COR-L47 (cell line): ENCODE measurements around the gene STAT5B.
"Not testable (repeated sequence)": the region's sequence is repeated elsewhere in the genome, so short reads cannot be mapped to it uniquely, and the experiment has no call there.

Source experiments
- DNase-seq: peaks from one replicate; lab custom pipeline; 2025; lab: John Stamatoyannopoulos, UW

STAT5B gene

DNA sequence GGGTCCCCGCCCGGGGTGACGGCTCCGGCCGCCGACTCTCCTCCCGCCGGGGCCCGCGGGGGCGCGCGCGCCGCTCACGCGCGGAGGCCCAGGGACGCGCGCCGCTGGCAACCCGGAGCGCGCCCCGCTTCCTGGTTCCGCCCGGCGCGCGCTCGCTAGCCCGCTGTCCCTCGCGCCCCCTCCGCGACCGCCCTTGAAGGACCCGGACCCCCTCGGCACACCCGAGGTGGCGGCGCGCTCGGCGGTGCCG, at the start of gene STAT5B:
Gene STAT5B, minus strand, starts transcription at position 33 of the 250 bp plus-strand sequence. CDS start 44,264 bp downstream, outside the sequence.
- DNase-seq = peak; percentile 61

DNA sequence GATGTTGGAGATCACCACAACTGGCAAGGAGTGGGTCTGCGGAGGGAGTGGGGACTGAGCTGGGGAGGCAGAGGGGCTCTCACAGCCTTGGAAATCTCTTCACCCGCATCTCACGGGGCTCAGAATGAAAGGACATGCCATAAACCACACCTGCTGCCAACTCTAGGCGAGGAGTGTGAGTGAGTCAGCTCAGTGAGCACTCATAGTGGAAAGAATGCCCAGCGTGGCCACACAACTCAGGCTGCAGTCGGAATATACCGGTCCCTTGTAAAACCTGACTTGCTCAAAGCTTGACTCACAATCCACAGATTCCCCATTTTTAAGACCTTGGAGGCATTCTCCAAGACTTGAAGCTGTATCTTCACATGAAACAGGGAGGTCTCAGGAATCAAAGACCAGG, 48.8 kb upstream of the STAT5B start:
- no peak for DNase-seq

DNA sequence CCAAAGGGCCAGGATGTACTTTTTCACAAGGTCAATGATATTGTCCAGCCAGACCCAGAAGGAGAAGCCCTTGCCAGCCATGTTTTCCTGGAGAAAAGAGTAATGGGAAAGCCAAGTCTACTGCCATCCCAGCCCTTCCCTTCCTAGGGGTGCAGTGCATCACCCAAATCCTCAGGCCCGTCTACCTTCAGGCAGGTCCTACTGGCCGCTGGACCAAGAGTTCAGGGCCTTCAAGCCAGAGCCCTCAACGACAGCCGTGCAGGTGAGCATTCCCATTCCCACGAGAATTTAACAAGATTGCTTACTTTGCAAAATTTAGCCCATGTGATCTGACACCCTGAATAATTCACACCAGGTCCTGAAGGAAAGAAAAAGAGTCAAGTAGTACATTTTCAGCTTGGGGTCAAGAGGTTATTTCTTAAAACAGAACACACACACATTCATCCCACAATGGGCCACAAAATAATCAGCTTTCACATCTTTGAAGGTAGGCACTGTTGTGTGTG, 47.1 kb upstream of the STAT5B start:
- no peak for DNase-seq

DNA sequence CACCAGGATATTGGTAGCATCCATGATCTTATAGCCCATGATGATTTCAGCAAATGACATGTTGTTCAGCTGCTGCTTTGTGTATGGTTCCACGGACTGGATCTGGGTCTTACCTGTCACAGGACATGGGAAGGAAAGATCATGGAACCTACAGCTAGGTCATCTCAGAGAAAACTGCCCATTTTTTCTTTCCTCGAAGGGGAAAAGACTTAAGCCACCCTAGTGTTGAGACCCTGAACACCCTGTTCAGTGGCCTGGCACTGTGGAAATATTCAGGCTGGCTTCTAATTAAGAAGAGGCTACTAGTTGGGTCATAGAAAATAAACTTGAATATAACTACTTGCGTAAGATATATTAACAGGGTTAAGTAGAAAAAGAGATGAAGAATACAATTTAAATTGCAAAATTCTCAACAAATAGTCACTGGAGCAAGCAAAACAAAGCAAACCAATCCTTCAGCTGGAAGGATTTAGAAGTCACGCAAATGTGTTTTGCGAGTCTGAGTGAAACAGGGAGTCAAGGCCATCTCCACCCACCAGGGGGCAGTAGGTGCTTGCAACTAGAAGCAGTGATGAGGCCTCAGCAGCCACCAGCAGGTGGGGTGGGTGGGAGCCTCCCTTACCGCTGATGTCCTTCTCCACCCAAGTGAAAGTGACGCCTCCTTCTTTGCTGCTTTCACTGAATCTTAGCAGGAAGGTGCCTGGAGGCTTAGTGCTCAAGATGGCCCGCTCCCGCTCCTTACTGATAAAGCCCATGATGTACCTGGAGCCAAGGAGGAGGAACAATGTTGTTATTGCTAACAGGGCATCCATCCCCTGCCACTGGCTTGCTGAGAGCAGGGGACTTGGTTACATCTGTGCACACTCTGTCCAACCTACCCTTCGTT, 46.4 kb upstream of the STAT5B start:
- peak; percentile 90 for DNase-seq

DNA sequence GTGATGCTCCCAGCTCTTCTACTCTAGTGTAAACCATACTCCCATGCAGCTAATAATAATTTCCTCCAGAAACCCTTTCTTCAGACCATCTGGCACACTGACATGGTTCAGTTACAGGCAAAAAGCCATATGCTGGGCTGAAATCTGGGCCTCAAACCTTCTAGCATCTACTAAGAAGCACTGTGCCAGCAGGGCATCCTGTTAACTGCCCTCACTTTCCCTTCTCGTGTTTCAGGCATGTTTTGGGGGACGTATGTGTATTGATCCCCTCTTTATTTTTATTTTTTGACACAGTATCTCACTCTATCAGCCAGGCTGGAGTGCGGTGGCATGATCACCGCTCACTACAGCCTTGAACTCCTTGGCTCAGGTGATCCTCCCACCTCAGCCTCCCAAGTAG, 45.4 kb upstream of the STAT5B start:
- no peak for DNase-seq

DNA sequence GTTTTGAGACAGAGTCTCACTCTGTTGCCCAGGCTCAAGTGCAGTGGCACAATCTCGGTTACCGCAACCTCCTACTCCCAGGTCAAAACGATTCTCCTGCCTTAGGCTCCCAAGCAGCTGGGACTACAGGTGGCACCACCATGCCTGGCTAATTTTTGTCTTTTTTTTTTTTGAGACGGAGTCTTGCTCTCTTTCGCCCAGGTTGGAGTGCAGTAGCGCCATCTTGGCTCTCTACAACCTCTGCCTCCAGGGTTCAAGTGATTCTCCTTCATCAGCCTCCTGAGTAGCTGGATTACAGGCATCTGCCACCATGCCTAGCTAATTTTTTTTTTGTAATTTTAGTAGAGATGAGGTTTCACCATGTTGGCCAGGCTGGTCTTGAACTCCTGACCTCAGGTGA, 41.8 kb upstream of the STAT5B start:
- not testable (repeated sequence) for DNase-seq

DNA sequence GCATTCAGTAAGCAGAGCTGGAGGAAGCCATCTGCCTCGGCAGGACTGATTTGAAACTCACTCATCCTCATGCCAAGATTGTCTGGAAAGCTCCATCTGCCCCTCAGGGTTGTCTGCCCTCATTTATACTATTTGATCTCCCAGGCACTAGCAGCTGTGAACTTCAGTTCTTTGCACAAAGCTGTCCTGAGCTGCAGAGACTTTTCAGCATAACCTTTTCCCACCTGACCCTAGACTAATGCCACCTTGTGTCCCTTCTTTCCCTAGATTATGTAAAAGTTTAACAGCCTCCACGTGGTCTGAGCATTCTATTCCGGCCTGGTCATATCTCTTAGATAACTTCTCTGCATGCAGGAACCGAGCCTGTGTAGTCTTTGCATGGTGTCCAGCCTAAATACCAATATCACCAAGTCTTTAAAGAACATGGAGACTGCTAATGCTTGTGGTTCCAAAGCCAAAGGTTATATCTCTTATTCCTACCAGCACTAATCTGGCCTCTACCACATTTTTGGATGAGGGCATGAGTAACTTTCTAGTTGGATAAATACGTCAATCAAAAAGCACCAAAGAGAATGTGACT, 41.2 kb upstream of the STAT5B start:
- DNase-seq = no peak

DNA sequence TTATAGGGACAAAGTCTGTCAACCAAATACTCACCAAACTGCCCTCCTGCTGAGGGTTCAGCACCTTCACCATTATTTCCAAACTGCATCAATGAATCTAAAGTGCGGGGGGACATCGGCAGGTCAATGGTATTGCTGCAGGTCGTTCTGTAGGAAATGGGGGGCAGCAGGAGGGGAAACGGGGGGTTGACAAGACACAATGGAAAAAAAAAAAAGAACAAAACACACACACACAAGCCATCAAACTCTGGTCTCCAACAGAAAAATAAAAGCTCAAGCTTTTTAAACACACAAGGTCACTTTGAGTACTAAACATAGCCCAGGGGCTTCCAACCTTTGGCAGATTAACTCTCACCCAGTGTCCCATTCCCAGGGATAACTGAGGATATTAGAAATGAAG, 40.6 kb upstream of the STAT5B start:
- no peak for DNase-seq

DNA sequence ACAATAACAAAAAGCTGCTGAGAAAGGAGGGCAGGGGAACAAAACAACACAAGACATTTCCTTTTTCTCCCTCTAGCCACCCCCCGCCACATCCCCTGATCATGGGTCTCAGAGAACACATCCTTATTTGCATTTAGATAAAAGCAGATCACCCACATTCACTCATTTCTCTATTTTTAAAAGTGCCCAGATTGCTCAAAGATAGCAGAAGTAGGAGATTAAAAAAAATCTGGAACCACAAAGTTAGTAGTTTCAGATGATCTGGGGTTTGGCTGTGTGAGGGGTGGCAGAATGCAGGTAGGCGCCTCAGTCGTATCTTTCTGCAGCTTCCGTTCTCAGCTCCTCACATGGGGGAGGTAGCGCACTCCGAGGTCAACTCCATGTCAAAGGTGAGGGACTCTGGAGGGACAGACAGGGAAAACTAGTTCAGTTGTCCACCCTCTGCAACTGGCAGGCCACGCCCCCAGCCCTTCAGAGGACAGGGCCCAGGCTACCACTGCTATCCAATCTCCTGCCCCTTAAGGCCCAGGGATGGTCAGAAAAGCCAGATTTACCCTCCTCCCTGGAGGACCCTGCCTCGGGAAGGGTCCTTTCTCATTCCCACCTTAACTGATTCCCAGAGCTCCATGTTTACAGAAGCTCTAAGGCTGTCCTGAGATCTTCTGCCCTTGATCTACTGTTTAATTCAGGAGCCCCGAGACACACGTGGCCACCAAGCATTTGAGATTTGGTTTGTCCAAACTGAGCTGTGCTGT, 39.4 kb upstream of the STAT5B start:
- no peak for DNase-seq

DNA sequence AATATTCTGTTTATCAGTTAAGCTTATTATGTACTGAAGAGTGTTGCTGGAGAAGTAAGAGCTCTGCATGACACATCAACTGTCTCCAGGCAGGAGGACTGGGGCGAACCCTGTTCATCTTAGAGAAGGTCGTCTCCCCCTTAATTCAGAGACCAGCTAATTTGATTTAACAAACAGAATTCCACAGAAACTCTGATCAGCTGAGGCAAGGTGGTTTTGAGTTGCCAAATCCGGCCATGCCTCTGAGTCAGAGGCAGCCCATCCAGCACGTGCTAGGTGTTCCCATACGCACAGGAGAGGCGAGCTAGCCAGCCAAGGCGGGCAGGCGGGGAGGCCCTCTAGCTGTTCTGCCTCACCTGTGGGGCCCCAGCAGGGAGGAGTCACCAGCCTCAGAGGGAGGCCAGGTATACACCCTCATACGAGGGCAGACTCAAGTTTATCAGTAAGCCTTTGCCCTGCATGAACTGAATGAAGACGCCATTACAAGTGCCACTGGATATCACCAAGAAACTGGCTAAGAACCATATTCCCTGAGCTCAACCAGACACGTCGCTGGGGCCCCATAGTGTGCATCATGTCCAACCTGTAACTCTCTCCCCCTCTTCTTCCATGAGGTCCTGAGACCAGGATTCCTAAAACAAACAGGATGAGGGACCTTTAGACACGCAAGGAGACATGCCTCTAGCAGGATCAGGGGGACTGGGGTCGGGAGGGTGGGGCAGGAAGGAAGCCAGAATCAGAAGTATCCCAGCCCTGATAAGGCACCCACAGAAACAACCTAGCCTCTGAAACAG, 37.8 kb upstream of the STAT5B start:
- DNase-seq = no peak

DNA sequence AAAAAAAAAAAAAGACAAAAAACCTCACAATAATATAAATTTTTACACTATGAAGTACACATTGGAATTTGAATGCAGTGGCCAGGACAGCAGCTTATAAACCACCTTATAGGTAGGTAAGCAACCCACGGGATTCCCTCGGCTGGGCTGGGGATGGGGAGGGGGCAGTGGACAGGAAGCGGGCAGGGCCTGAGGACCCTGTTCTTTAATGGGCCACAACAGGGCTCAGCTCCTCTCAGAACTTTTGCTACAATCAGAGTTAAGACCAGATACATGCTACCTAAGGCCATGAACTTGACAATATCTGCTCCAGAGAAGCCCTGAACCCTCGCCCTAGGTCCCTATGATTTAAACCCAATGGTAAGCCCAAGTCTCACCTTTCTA, 37.2 kb upstream of the STAT5B start:
- no peak for DNase-seq

DNA sequence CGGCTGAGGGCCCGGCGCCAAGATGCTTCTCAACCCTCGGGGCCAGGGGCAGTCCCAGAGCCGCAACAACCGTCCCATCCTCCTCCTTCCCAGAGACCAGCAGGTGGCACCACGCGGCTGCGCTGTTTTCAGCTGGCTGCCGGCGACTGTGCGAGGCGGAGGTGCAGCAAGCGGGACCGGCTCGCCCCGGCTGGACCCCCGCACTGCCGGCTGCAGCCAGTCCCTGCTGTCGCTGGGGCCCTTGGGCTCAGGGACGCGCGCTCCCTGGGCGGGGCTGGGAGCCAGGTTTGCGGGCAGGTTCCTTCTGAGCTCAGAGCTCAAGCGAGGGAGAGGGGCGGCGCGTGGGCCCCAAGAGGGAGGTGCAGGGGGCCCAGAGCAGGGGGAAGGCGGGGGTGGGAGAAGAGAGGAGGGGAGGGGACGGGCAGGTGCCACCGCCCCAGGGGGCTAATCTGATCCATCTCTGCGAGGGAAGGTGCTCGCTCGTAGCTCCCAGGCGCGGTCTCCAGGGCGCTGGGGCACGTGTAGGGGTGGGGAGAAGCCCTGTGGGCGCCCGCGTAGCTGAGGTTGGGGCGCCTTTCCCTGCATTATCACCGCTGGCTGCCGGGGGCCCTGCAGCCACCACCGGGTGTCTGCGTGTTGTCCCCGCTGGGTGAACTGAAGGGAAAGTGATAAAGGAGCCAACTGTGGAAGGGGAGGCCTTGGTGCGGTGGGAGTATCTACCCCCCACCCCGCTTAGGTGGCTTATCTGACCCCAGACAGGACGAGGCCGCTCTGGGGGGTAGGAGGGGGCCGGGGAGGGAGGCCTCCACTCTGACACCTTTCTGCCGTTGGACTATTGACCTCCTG, 36.3 kb upstream of the STAT5B start:
- peak; percentile 93 for DNase-seq

DNA sequence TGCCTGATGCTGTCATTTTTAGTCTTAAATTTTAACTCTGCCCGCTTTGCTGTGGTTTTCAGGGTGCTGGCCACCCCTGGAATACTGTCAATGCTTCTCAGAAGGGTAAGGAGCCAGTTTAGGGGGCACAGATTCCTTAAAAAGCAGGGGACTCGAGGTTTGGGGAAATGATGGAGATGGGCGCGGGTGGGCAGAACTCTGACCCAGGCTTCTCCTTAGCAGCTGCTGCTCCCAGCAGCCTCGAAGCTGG, 35.8 kb upstream of the STAT5B start:
- DNase-seq = no peak

DNA sequence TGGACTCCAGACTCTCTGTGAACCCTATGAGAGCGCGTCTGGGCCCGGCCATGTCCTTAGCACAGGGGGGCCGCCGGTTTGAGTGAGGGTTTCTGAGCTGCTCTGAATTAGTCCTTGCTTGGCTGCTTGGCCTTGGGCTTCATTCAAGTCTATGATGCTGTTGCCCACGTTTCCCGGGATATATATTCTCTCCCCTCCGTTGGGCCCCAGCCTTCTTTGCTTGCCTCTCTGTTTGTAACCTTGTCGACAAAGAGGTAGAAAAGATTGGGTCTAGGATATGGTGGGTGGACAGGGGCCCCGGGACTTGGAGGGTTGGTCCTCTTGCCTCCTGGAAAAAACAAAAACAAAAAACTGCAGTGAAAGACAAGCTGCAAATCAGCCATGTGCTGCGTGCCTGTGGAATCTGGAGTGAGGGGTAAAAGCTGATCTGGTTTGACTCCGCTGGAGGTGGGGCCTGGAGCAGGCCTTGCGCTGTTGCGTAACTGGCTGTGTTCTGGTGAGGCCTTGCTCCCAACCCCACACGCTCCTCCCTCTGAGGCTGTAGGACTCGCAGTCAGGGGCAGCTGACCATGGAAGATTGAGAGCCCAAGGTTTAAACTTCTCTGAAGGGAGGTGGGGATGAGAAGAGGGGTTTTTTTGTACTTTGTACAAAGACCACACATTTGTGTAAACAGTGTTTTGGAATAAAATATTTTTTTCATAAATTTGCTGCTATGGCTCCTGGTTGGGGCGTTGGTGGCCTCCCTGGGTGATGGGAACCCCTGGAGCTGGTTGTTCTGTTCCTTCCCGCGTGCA, 35.2 kb upstream of the STAT5B start:
- DNase-seq = no peak

DNA sequence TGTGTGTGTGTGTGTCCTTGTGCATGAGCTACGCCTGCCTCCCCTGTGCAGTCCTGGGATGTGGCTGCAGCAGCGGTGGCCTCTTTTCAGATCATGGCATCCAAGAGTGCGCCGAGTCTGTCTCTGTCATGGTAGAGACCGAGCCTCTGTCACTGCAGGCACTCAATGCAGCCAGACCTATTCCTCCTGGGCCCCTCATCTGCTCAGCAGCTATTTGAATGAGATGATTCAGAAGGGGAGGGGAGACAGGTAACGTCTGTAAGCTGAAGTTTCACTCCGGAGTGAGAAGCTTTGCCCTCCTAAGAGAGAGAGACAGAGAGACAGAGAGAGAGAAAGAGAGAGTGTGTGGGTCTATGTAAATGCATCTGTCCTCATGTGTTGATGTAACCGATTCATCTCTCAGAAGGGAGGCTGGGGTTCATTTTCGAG, 34.6 kb upstream of the STAT5B start:
- no peak for DNase-seq

DNA sequence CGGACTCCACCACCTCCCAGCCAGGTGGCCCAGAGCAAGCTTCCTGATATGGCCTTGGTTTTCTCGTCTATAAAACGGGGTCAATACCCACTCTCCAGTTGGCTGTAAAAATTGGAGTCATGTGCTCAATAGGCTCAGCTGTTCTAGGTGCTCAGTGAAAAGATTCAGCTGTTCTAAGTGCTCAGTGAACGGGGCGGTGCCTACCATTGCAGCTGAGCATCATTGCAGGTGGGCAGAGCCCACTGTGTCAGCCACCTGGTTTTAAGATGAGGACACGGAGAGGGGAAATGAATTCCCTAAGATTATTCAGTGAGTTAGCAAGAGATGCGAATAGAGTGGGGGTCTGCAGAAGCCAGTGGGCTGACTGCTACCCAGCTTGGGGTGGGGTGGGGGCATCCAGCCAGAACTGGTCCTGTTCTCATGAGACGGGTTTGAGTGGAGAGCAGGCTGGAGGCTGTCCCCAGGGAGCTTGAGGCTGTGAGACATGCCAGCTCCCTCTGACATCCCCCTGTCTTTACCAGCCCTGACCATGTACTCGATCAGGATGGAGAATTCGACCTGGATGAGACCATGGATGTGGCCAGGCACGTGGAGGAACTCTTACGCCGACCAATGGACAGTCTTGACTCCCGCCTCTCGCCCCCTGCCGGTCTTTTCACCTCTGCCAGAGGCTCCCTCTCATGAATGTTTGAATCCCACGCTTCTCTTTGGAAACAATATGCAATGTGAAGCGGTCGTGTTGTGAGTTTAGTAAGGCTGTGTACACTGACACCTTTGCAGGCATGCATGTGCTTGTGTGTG, 34.0 kb upstream of the STAT5B start:
- no peak for DNase-seq

DNA sequence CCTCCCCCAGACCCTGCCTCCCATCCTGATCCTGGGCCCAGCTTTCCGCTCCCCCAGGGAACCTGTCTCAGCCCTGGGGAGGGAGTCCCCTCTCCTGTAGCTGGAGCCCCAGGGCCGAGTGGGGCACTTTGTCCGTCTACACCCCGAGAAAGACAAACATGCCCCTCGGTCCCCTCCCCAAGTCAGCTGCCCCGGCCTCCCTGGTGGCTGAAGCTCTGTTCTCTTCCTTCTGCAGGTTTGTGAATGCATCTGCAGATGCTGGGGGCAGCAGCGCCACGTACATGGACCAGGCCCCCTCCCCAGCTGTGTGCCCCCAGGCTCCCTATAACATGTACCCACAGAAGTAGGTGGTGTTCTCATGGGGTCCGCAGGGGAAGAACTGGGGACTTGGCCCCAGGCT, 33.0 kb upstream of the STAT5B start:
- DNase-seq = no peak

DNA sequence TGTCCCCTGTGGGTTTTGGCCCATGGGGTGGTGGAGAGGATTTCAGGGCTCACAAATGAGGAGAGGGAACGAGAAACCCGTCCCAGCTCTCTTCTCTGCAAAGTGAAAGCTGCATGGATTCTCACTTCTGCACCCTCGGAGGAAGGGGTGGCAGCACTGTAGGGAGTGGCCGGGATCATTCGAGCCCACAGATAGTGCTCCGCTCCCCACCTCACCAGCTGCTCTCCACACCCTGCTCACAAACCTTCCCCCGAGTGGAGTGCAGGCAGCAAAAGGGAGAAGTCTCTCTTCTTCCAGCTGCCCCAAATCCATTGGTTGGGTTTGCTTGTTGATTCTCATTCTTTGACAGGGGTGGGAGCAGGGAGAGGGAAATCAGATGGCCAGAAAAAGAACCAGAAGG, 32.3 kb upstream of the STAT5B start:
- DNase-seq = no peak

DNA sequence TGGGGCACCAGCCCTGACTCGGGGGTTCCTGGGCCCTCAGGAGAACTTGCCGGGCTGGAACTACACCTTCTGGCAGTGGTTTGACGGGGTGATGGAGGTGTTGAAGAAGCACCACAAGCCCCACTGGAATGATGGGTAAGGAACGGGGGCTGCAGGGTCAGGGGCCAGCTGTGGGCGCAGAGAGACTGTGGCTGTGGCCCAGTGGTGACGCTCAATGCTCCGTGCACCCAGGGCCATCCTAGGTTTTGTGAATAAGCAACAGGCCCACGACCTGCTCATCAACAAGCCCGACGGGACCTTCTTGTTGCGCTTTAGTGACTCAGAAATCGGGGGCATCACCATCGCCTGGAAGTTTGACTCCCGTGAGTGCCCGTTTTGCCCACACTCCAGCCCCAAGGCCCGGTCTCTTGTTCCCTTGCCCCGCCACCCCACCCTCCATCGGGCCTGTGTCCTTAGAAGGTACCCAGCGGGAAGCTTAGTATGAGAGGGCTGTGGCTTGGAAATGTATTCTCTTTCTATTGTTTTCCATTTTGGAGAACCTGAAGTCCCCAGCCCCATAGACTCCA, 31.3 kb upstream of the STAT5B start:
- no peak for DNase-seq

DNA sequence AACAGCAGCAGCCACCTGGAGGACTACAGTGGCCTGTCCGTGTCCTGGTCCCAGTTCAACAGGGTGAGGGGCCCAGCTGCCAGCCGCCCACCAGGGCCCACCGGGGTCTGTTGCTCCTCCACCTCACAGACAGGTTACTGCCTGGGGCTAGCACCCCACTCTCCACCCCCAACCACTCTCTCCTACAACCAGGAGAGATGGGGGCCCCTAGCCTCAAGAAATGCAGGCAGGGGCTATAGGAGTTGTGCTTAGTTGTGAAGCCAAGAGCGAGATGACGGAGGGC, 30.1 kb upstream of the STAT5B start:
- DNase-seq = no peak
